Endometrial microvascular endothelial cells (primary cell): Measurements from ENCODE around the gene TK2. TPM values are rescaled to one million over a fixed set of nuclear protein-coding genes. Genes with fewer than 3 reads are reported as not detected.
"Not testable (repeated sequence)": the region's sequence is repeated elsewhere in the genome, so short reads cannot be mapped to it uniquely, and the experiment has no call there.

Source experiments
- in situ Hi-C: cut with HindIII; loops from 2 replicates; pipeline ENCODE4 v1.10.0; 2017; ENCODE audit warnings: low sequenced_read_pairs, low pct_unique_long_range_greater_than_20kb; ENCODE audit errors: inconsistent ontology term
- total RNA-seq: library from RNA; depleted of rRNA; stranded (reverse); fragments of >200 nt; gene quantifications from one replicate; pipeline ENCODE4 v1.2.3, GENCODE V29; 2015; ENCODE audit errors: inconsistent ontology term

The TK2 gene
- total RNA-seq, 1 donor from 2014 or later = 24.9 TPM

GRCh38 chr16:66575060-66575459 lies 25.1 kb upstream of the TK2 start:
- in situ Hi-C loops = loop anchor here (10.0 kb wide), 1 partner anchor 90 kb away; no protein-coding TSS in a partner anchor

DNA sequence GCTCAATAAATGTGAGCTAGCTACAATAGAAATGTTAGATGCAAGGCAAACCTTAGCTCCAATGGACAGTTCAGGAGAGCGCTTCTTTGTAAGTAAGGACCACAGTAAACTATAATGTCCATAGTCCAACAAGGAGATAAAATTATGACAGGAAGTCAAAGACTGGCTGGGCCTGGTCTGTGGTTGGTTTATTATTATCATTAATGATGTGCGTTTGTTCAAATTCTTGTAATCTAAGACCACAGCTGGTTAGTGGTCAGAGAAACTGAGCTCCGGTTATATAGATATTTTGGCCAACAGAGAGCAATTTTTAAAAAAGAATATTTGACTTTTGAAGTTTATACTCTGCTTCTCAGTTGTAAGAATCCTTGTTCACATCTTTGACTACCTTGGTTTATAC lies 24.6 kb upstream of the TK2 start:
- in situ Hi-C loops = loop anchor here (10.0 kb wide), 1 partner anchor 90 kb away; no protein-coding TSS in a partner anchor

- in situ Hi-C loops = loop anchor here (10.0 kb wide), 1 partner anchor 91 kb away; no protein-coding TSS in a partner anchor
Observed at GRCh38 chr16:66574081-66574480, 24.2 kb upstream of the TK2 start.

DNA sequence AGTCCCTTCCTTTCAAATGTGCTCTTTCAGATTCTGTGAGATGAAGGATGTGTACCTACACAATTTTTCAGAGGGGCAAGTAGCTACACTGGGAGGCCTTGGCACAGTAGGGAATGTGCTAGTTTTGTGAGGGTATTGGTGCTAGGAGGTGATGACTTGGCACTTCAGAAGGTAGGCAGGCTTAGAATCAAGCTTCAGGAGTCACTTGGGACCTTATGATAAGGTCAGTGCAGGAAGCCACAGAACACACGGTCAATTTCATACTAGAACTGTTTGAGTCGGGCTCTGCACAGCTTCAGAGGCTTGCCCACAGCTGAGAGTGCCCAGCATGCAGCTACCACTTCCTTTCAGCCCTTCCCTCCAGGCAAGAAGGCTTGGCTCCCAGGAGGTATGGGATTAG lies 22.4 kb upstream of the TK2 start:
- in situ Hi-C loops = loop anchor here (10.0 kb wide), 1 partner anchor 92 kb away; no protein-coding TSS in a partner anchor

DNA sequence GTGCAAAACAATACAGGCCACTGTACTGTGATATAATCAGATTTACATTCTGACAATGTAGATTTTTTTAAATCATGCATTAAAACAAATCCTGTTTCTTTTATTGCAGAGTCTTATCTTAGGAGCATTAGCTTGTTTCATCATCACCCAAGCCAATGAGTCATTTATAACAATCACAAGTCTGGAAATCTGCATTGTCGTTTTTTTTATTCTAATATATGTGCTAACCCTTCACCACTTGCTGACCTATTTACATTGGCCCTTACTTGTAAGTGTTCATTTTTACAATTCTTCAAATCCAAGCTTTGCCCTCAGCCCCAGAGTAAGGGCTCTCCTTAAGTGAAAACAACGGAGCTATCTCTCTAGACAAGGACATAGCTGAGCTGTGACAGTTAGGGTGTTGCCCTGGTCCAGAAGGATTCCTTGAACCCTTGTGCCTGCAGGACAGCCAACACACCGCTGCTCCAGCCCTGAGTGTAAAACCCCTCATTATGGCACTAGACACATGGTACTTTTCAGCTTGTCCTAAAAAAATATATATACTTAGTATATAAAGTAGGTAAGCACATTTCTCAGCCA lies 20.0 kb upstream of the TK2 start:
- in situ Hi-C loops = loop anchor here (10.0 kb wide), 1 partner anchor 95 kb away; no protein-coding TSS in a partner anchor

GRCh38 chr16:66569131-66569530 lies 19.2 kb upstream of the TK2 start:
- in situ Hi-C loops = no loop called here

- in situ Hi-C loops = no loop called here
Observed at GRCh38 chr16:66568355-66568754, 18.4 kb upstream of the TK2 start.

- in situ Hi-C loops = not testable (repeated sequence)
Observed at GRCh38 chr16:66567270-66567669, 17.3 kb upstream of the TK2 start.

DNA sequence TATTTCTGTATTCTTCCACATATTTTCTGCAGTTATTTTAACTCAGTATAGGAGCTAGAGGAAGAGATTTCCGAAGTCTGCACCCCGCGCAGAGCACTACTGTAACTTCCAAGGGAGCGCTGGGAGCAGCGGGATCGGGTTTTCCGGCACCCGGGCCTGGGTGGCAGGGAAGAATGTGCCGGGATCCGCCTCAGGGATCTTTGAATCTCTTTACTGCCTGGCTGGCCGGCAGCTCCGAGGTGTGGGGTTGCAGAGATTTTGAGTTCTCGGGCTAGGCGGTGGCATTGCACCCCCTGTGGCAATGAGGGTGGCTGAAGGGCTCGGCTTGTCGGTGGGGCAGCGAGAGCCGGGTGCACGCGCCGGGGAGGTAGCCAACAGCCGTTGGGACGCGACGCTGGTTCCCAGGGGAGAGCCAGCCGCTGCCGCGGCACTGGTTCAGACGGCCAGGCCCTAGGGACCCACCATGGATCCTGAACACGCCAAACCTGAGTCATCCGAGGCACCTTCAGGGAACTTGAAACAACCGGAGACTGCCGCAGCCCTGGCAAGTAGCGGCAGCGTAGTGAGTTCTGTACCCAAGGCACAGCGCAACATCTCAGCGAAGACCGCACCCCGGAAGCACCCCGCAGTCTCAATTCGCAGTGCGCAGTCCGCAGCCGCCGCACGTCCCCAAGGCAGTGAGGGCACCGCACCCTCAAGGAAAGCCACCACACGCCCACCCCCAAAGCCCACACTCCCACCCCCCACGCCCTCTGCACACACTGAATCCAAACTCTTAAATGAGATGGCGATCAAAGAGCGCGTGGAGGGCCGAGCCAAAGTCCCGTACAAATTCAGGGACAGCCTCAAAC lies 16.4 kb upstream of the TK2 start, which contains the start of gene CMTM1:
Gene CMTM1, plus strand, starts transcription at position 389 of the 851 bp plus-strand sequence. Its CDS starts 75 bp downstream, at position 464.
- in situ Hi-C loops = no loop called here

GRCh38 chr16:66563574-66564334 lies 13.8 kb upstream of the TK2 start:
- in situ Hi-C loops = no loop called here

GRCh38 chr16:66562986-66563385 lies 13.1 kb upstream of the TK2 start:
- in situ Hi-C loops = no loop called here

DNA sequence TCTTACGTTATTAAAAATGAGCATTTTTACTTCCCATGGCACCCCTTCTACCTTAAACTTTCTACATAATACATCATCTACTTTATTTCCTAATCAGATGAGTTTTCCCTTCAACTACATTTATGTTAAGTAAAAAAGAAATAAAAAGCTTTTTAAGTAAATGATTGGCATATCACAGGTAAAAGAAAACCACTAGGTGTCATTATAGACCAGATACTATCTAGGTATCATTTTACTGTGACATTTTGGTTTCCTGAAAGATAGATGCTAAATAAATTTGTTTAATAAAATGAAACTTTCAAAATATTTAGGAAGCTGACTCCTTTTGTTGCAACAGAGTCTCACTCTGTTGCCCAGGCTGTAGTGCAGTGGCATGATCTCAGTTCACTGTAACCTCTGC lies 12.5 kb upstream of the TK2 start:
- in situ Hi-C loops = no loop called here

- in situ Hi-C loops = no loop called here
Observed at GRCh38 chr16:66561381-66562080, 11.6 kb upstream of the TK2 start.

DNA sequence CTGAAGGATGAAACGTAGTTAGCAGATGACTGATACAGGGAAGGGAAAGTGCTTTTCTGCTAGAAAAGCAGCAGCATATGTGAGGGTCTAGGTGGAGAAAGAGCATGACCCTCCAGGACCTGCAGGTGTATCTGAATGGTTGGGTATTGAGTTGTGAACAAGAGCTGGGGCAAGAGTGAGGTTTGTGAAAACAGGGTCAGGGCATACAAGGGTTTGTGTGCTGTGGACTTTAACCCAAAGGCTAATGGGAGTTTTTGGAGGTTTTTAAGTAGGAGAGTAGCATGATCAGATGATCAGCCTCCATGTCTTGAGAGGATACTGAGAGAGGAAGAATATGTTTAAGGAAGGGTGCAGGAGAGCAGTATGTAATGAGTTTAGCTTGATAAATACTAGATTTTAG lies 10.2 kb upstream of the TK2 start:
- in situ Hi-C loops = no loop called here

DNA sequence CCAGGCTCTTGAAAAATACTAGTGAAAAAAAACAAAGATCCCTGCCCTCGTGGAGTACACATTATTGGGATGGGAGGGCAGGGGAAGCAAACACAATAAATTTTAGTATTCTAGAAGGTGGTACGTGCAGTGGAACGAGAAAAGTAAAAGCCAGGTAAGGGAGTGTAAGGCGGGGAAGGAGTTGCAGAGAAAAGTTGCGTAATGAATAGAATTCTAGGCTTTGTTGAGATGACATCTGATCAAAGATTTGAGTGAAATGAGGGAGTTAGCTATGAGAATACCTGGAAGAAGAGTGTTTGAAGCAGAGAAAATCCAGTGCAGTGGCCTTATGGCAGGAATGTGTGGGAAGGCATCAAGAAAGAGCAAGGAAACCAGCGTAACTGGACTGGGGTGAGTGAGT lies 4.6 kb upstream of the TK2 start:
- in situ Hi-C loops = no loop called here

DNA sequence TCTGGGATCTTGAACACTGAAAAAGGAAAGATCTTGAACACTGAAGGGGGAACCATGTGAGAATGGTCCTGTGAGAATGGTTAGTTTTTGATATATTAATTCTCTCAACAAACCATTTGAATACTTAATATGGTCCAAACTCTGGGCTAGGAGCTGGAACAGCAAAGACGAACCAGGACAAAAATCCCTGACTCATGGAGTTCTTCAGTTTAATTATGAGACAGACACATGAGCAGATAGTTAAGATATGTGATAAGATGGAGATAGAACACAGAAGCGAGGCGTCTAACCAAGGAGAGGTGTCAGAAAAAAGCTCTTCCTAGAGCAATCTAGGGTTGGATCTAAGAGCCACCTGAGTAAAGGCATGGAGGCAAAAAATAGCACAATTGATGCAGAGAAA lies 4.1 kb upstream of the TK2 start:
- in situ Hi-C loops = no loop called here

DNA sequence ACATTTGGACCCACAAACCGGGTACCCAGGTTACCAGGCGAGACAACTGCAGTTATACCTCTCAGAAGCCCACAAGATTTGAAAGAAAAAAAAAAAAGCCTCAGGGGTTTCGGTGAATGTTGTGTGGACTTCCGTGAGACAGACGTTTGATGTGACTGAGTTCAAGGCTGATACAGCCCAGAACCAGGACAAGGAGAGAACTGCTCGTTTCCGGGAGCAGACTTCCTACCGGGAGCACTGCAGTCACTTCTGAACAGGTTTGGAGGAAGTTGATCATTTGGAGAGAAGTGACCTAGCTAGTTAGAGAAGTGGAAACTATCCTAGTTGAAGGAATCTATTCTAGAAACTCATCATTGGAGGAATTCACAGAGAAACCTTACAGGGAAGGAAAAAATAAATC lies 3.3 kb upstream of the TK2 start:
- in situ Hi-C loops = no loop called here

DNA sequence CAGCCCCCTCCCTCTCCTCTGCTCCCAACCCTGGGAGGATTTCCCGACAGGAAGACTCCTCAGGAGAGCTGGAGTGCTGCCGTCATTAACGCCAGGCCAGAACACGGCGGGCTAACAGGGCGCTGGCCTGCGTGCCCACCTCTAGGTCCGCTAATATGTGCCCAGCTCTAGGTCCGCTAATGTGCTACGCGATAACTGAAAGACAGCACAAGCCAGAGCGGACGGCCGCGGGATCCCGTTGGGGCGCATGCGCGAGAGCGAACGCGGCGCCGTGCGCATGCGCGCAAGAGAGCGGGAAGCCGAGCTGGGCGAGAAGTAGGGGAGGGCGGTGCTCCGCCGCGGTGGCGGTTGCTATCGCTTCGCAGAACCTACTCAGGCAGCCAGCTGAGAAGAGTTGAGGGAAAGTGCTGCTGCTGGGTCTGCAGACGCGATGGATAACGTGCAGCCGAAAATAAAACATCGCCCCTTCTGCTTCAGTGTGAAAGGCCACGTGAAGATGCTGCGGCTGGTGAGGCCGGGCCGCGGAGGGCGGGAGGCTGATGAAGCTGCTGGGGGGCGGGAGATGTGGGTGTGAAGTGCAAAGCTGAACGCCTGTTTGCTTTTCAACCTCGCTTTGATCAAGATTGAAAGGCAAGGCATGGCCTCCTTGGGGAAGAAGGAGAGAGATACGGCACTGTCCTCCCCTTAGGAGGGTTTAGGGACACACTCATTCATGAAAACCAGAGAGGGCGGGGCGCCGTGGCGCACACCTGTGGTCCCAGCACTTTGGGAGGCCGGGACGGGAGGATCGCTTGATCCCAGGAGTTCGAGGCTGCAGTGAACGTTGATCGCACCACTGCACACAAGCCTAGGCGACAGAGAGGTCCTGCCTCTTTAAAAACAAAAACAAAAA lies 2.6 kb upstream of the TK2 start, which contains the start of gene CKLF:
Gene CKLF, plus strand, starts transcription at position 291 of the 892 bp plus-strand sequence. Its CDS starts 140 bp downstream, at position 431.
- in situ Hi-C loops = no loop called here
